ENCODE data around the gene ADGRV1.

The ADGRV1 gene

DNA sequence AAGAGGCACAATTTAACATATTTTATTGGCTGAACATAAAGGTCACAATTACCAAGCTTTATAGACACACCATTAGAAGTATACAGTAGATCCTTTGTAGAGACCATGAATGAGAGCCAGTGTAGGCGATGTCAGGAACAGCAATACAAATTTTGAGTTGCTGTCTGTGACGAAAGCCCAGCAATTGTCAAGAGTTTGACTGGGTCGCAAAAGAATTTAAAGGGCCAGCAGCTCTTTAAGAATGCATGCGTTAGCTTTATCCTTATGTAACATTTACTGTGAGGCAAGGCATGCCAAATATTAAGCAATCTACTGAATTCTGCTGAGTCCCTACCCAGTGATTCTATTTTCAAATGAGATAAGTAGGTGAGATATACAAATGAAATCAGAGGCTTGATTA is 587.6 kb downstream of the ADGRV1 start:
- Histone ChIP-seq H4K20me1 (ENCODE audit: insufficient read depth, low read length, poor library complexity, severe bottlenecking) (no peaks in the 10 kb centered on the region), H3K36me3 (ENCODE audit: insufficient read depth, low read length) (no peaks in the 10 kb centered on the region), H3K79me2 (ENCODE audit: insufficient read depth, low read length) (no peaks in the 10 kb centered on the region), H3F3A (ENCODE audit: low read depth) (no peaks in the 10 kb centered on the region), H2AFZ (ENCODE audit: low read length) (no peak overlapping the region), H3K9me2 (replicated peaks; ENCODE audit: low read depth, low read length) (no peaks in the 10 kb centered on the region), H3K4me3 (ENCODE audit: low read length, poor library complexity, severe bottlenecking) (no peak overlapping the region), H3K9me3 (ENCODE audit: insufficient read depth, low read depth, low read length) (no peaks in the 10 kb centered on the region), H3K4me2 (ENCODE audit: low read depth, low read length, poor library complexity, severe bottlenecking) (no peak overlapping the region), H3K27me3 (ENCODE audit: insufficient read depth, low read length, poor library complexity, severe bottlenecking) (no peaks in the 10 kb centered on the region), H3K4me1 (ENCODE audit: insufficient read depth, low read length, poor library complexity, severe bottlenecking) (no peaks in the 10 kb centered on the region), H3K9ac (ENCODE audit: low read depth, low read length, poor library complexity, severe bottlenecking) (no peak overlapping the region)
- TF ChIP-seq EZH2phosphoT487 (IDR thresholded peaks at IDR 0.05; ENCODE audit: borderline replicate concordance): no peak
- TF ChIP-seq, protein P1, sequence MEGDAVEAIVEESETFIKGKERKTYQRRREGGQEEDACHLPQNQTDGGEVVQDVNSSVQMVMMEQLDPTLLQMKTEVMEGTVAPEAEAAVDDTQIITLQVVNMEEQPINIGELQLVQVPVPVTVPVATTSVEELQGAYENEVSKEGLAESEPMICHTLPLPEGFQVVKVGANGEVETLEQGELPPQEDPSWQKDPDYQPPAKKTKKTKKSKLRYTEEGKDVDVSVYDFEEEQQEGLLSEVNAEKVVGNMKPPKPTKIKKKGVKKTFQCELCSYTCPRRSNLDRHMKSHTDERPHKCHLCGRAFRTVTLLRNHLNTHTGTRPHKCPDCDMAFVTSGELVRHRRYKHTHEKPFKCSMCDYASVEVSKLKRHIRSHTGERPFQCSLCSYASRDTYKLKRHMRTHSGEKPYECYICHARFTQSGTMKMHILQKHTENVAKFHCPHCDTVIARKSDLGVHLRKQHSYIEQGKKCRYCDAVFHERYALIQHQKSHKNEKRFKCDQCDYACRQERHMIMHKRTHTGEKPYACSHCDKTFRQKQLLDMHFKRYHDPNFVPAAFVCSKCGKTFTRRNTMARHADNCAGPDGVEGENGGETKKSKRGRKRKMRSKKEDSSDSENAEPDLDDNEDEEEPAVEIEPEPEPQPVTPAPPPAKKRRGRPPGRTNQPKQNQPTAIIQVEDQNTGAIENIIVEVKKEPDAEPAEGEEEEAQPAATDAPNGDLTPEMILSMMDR (conservative IDR thresholded peaks at IDR 0.05; ENCODE audit: low read length): no peak

- no peaks in the 10 kb centered on the region for H3K9me3 ChIP-seq (ENCODE audit: insufficient read depth, low read depth, low read length)
- no peaks in the 10 kb centered on the region for H3F3A ChIP-seq (ENCODE audit: low read depth)
- no peak overlapping the region for H3K4me2 ChIP-seq (ENCODE audit: low read depth, low read length, poor library complexity, severe bottlenecking)
- no peaks in the 10 kb centered on the region for H3K27me3 ChIP-seq (ENCODE audit: insufficient read depth, low read length, poor library complexity, severe bottlenecking)
- no peaks in the 10 kb centered on the region for H3K36me3 ChIP-seq (ENCODE audit: insufficient read depth, low read length)
- H3K9ac ChIP-seq (ENCODE audit: low read depth, low read length, poor library complexity, severe bottlenecking): no peak overlapping the region
- H3K79me2 ChIP-seq (ENCODE audit: insufficient read depth, low read length): no peaks in the 10 kb centered on the region
- no peak overlapping the region for H2AFZ ChIP-seq (ENCODE audit: low read length)
- no peaks in the 10 kb centered on the region for H3K9me2 ChIP-seq (replicated peaks; ENCODE audit: low read depth, low read length)
- TF ChIP-seq, protein P1 (conservative IDR thresholded peaks at IDR 0.05; ENCODE audit: low read length): no peak
- no peak for TF ChIP-seq EZH2phosphoT487 (IDR thresholded peaks at IDR 0.05; ENCODE audit: borderline replicate concordance)
- no peak overlapping the region for H3K4me3 ChIP-seq (ENCODE audit: low read length, poor library complexity, severe bottlenecking)
- no peaks in the 10 kb centered on the region for H4K20me1 ChIP-seq (ENCODE audit: insufficient read depth, low read length, poor library complexity, severe bottlenecking)
- no peaks in the 10 kb centered on the region for H3K4me1 ChIP-seq (ENCODE audit: insufficient read depth, low read length, poor library complexity, severe bottlenecking)
Observed at GRCh38 chr5:91146905-91147600, 588.5 kb downstream of the ADGRV1 start.

DNA sequence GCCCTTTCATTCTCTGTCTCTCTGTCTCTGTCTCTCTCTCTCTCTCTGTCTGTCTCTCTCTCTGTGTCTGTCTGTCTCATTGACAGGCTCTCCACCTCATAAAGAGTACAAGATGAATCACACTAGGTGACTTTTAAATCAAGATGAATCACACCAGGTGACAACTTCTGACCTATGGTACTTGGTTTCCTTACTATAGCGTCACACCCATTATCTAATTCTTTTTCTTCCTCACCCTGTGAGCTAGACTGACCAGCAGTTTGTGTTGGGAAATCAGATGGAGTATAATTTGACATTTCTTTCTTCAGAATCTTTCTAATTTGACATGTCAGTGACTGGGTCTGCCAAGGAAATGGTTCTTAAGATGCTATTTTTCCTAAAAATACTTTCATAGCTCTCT is 591.6 kb downstream of the ADGRV1 start:
- no peaks in the 10 kb centered on the region for H3K27me3 ChIP-seq (ENCODE audit: insufficient read depth, low read length, poor library complexity, severe bottlenecking)
- H4K20me1 ChIP-seq (ENCODE audit: insufficient read depth, low read length, poor library complexity, severe bottlenecking): no peaks in the 10 kb centered on the region
- no peaks in the 10 kb centered on the region for H3F3A ChIP-seq (ENCODE audit: low read depth)
- H3K4me3 ChIP-seq (ENCODE audit: low read length, poor library complexity, severe bottlenecking): no peak overlapping the region
- no peaks in the 10 kb centered on the region for H3K36me3 ChIP-seq (ENCODE audit: insufficient read depth, low read length)
- H3K4me2 ChIP-seq (ENCODE audit: low read depth, low read length, poor library complexity, severe bottlenecking): no peak overlapping the region
- no peak overlapping the region for H3K9ac ChIP-seq (ENCODE audit: low read depth, low read length, poor library complexity, severe bottlenecking)
- H3K79me2 ChIP-seq (ENCODE audit: insufficient read depth, low read length): no peaks in the 10 kb centered on the region
- H3K9me2 ChIP-seq (replicated peaks; ENCODE audit: low read depth, low read length): no peaks in the 10 kb centered on the region
- H2AFZ ChIP-seq (ENCODE audit: low read length): no peak overlapping the region
- H3K4me1 ChIP-seq (ENCODE audit: insufficient read depth, low read length, poor library complexity, severe bottlenecking): no peaks in the 10 kb centered on the region
- no peaks in the 10 kb centered on the region for H3K9me3 ChIP-seq (ENCODE audit: insufficient read depth, low read depth, low read length)
- no peak for TF ChIP-seq EZH2phosphoT487 (IDR thresholded peaks at IDR 0.05; ENCODE audit: borderline replicate concordance)
- TF ChIP-seq, protein P1 (conservative IDR thresholded peaks at IDR 0.05; ENCODE audit: low read length): no peak

All from Loucy (cell line).